Hepatocyte (in vitro differentiated cells): Measurements from ENCODE around the gene PACS1. TPM values are rescaled to one million over a fixed set of nuclear protein-coding genes. Genes with fewer than 3 reads are reported as not detected.

Source experiments
- DNase-seq: peaks from one replicate; pipeline ENCODE4 v3.0.0-alpha.2; 2016; ENCODE audit warnings: low spot score
- H2AFZ ChIP-seq: fragments of 200-600 bp; sonication (generic); 2 replicates; pipeline ENCODE4 v1.6.0; 2016; ENCODE audit warnings: antibody characterized with exemption, mild to moderate bottlenecking
- H3K27ac ChIP-seq: fragments of 200-600 bp; sonication (generic); 2 replicates; pipeline ENCODE4 v1.5.1; 2016; ENCODE audit warnings: mild to moderate bottlenecking
- H3K27me3 ChIP-seq: fragments of 200-600 bp; sonication (generic); 2 replicates; pipeline ENCODE4 v1.6.1; 2016
- H3K36me3 ChIP-seq: fragments of 200-600 bp; sonication (generic); replicated peaks from 2 replicates; pipeline ENCODE4 v1.5.1; 2016; ENCODE audit warnings: low read depth; ENCODE audit not compliant: insufficient read depth
- H3K4me1 ChIP-seq: fragments of 200-600 bp; sonication (generic); 2 replicates; pipeline ENCODE4 v1.5.1; 2016; ENCODE audit warnings: mild to moderate bottlenecking, moderate library complexity; ENCODE audit not compliant: insufficient read depth
- H3K4me2 ChIP-seq: fragments of 200-600 bp; sonication (generic); 2 replicates; pipeline ENCODE4 v1.6.0; 2016
- H3K4me3 ChIP-seq: fragments of 200-600 bp; sonication (generic); 2 replicates; pipeline ENCODE4 v1.5.1; 2016; ENCODE audit warnings: mild to moderate bottlenecking
- H3K79me2 ChIP-seq: fragments of 200-600 bp; sonication (generic); 2 replicates; pipeline ENCODE4 v1.6.0; 2017; ENCODE audit warnings: mild to moderate bottlenecking
- H3K9me2 ChIP-seq: fragments of 200-600 bp; sonication (generic); replicated peaks from 2 replicates; pipeline ENCODE4 v1.6.0; 2017; ENCODE audit warnings: mild to moderate bottlenecking; ENCODE audit not compliant: insufficient read depth
- H3K9me3 ChIP-seq: fragments of 200-600 bp; sonication (generic); 2 replicates; pipeline ENCODE4 v1.5.1; 2016; ENCODE audit warnings: low read depth, mild to moderate bottlenecking
- H4K20me1 ChIP-seq: fragments of 200-600 bp; sonication (generic); 2 replicates; pipeline ENCODE4 v1.6.0; 2016; ENCODE audit warnings: mild to moderate bottlenecking; ENCODE audit not compliant: insufficient read depth, poor library complexity, severe bottlenecking
- EZH2 ChIP-seq: fragments of 200-600 bp; sonication (generic); IDR thresholded peaks from 2 replicates; pipeline ENCODE4 v1.6.1; 2016; ENCODE audit warnings: antibody characterized with exemption, mild to moderate bottlenecking, borderline replicate concordance
- EZH2phosphoT487 ChIP-seq: fragments of 200-600 bp; sonication (generic); IDR thresholded peaks from one replicate; pipeline ENCODE4 v1.6.1; 2018; ENCODE audit warnings: antibody characterized with exemption, mild to moderate bottlenecking, low read depth, moderate library complexity; ENCODE audit not compliant: unreplicated experiment, severe bottlenecking
- WGBS: methylation state at CpG from one replicate; pipeline ENCODE4 v1.1.6; 2016; ENCODE audit warnings: low lambda C conversion rate; ENCODE audit errors: missing lambda C conversion rate; 5-methylcytosine and 5-hydroxymethylcytosine counted together
- polyA plus RNA-seq: library from polyadenylated mRNA; unstranded; fragments of >200 nt; fragmentation: Nextera tagmentation; extraction: Ambion mirVana; gene quantifications from 2 replicates; pipeline ENCODE4 v1.2.1, GENCODE V29; 2016
- total RNA-seq: library from RNA; depleted of rRNA; stranded (reverse); fragments of >200 nt; gene quantifications from 2 replicates; pipeline ENCODE4 v1.2.3, GENCODE V29; 2014
- TF ChIP-seq, protein P1 (sequence below): fragments of 200-600 bp; sonication (generic); IDR thresholded peaks from 2 replicates; pipeline ENCODE4 v1.5.1; 2016; ENCODE audit warnings: antibody characterized with exemption, mild to moderate bottlenecking; ENCODE audit not compliant: poor library complexity

PACS1 gene
- total and polyA plus RNA-seq, 2 experiments from 2014 or later: 28.2 to 71.5 TPM

- H2AFZ ChIP-seq: no peak overlapping the region
- peaks cover 27% of the 10 kb centered on the region for H3K79me2 ChIP-seq
- H3K36me3 ChIP-seq: no peaks in the 10 kb centered on the region
- peak; percentile 99 for DNase-seq
- no peak overlapping the region for H3K4me2 ChIP-seq
- H3K9me3 ChIP-seq: no peaks in the 10 kb centered on the region
- TF ChIP-seq, protein P1, sequence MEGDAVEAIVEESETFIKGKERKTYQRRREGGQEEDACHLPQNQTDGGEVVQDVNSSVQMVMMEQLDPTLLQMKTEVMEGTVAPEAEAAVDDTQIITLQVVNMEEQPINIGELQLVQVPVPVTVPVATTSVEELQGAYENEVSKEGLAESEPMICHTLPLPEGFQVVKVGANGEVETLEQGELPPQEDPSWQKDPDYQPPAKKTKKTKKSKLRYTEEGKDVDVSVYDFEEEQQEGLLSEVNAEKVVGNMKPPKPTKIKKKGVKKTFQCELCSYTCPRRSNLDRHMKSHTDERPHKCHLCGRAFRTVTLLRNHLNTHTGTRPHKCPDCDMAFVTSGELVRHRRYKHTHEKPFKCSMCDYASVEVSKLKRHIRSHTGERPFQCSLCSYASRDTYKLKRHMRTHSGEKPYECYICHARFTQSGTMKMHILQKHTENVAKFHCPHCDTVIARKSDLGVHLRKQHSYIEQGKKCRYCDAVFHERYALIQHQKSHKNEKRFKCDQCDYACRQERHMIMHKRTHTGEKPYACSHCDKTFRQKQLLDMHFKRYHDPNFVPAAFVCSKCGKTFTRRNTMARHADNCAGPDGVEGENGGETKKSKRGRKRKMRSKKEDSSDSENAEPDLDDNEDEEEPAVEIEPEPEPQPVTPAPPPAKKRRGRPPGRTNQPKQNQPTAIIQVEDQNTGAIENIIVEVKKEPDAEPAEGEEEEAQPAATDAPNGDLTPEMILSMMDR: peak; percentile 93
- no peak for TF ChIP-seq EZH2phosphoT487
- TF ChIP-seq EZH2: no peak
- H4K20me1 ChIP-seq: peaks cover 3% of the 10 kb centered on the region
- peaks cover 5% of the 10 kb centered on the region for H3K4me1 ChIP-seq
- H3K9me2 ChIP-seq: no peaks in the 10 kb centered on the region
- no peak overlapping the region for H3K27ac ChIP-seq
- 19% methylated on average over 30 of the region's 35 CpGs for WGBS
- no peak overlapping the region for H3K4me3 ChIP-seq
- H3K27me3 ChIP-seq: no peaks in the 10 kb centered on the region
Observed at GRCh38 chr11:66282468-66283455, 212.7 kb downstream of the PACS1 start.

GRCh38 chr11:66283461-66284105 is 213.5 kb downstream of the PACS1 start:
- H3K79me2 ChIP-seq: peaks cover 35% of the 10 kb centered on the region
- no peaks in the 10 kb centered on the region for H3K27me3 ChIP-seq
- H2AFZ ChIP-seq: no peak overlapping the region
- TF ChIP-seq EZH2 (no peak), EZH2phosphoT487 (no peak)
- TF ChIP-seq, protein P1: no peak
- H3K4me2 ChIP-seq: no peak overlapping the region
- no peaks in the 10 kb centered on the region for H3K9me2 ChIP-seq
- peaks cover 3% of the 10 kb centered on the region for H4K20me1 ChIP-seq
- no peak for DNase-seq
- H3K36me3 ChIP-seq: no peaks in the 10 kb centered on the region
- peaks cover 8% of the 10 kb centered on the region for H3K4me1 ChIP-seq
- H3K27ac ChIP-seq: no peak overlapping the region
- H3K4me3 ChIP-seq: no peak overlapping the region
- 97% methylated on average over 7 of the region's 14 CpGs for WGBS
- H3K9me3 ChIP-seq: no peaks in the 10 kb centered on the region

GRCh38 chr11:66284526-66285078 is 214.5 kb downstream of the PACS1 start:
- Histone ChIP-seq H3K27ac (no peak overlapping the region), H3K27me3 (no peaks in the 10 kb centered on the region), H3K36me3 (no peaks in the 10 kb centered on the region), H3K4me3 (no peak overlapping the region), H3K9me2 (no peaks in the 10 kb centered on the region), H4K20me1 (peaks cover 3% of the 10 kb centered on the region), H3K4me1 (peaks cover 8% of the 10 kb centered on the region), H3K4me2 (no peak overlapping the region), H2AFZ (no peak overlapping the region), H3K9me3 (no peaks in the 10 kb centered on the region), H3K79me2 (peaks cover 35% of the 10 kb centered on the region)
- no peak for TF ChIP-seq EZH2
- DNase-seq: no peak
- 96% methylated on average over 9 of the region's 16 CpGs for WGBS
